H9 (cell line): Measurements from ENCODE around the gene SLC24A4. TPM values are rescaled to one million over a fixed set of nuclear protein-coding genes. Genes with fewer than 3 reads are reported as not detected.

Experiments used
- DNase-seq: peaks from one replicate; pipeline ENCODE4 v3.0.0-alpha.2; 2017
- H2AFZ ChIP-seq: one replicate; pipeline ENCODE4 v1.6.1; 2013; ENCODE audit warnings: mild to moderate bottlenecking, low read length, control low read depth, moderate library complexity
- H2AK5ac ChIP-seq: 2 replicates; pipeline ENCODE4 v1.6.1; 2013; ENCODE audit warnings: low read length, control low read depth, mixed read lengths; ENCODE audit not compliant: insufficient read length
- H2BK120ac ChIP-seq: one replicate; pipeline ENCODE4 v1.6.1; 2013; ENCODE audit warnings: low read depth, mild to moderate bottlenecking, low read length, control low read depth, inconsistent platforms; ENCODE audit not compliant: poor library complexity, severe bottlenecking
- H2BK12ac ChIP-seq: 2 replicates; pipeline ENCODE4 v1.6.1; 2013; ENCODE audit warnings: low read length, control low read depth, mixed read lengths, low read depth; ENCODE audit not compliant: insufficient read length
- H2BK15ac ChIP-seq: 2 replicates; pipeline ENCODE4 v1.6.1; 2013; ENCODE audit warnings: low read depth, low read length, control low read depth
- H2BK20ac ChIP-seq: one replicate; pipeline ENCODE4 v1.6.1; 2013; ENCODE audit warnings: low read depth, mild to moderate bottlenecking, low read length, control low read depth, inconsistent platforms; ENCODE audit not compliant: poor library complexity, severe bottlenecking
- H2BK5ac ChIP-seq: 2 replicates; pipeline ENCODE4 v1.6.1; 2013; ENCODE audit warnings: low read length, control low read depth, mixed read lengths; ENCODE audit not compliant: insufficient read length
- H3K14ac ChIP-seq: 2 replicates; pipeline ENCODE4 v1.6.1; 2013; ENCODE audit warnings: low read length, control low read depth; ENCODE audit not compliant: insufficient read depth
- H3K18ac ChIP-seq: 2 replicates; pipeline ENCODE4 v1.6.1; 2013; ENCODE audit warnings: low read depth, mild to moderate bottlenecking, mixed read lengths, low read length, control low read depth; ENCODE audit not compliant: insufficient read length
- H3K23ac ChIP-seq: 2 replicates; pipeline ENCODE4 v1.6.1; 2013; ENCODE audit warnings: low read length, control low read depth, mixed read lengths, low read depth; ENCODE audit not compliant: insufficient read length
- H3K23me2 ChIP-seq: 2 replicates; pipeline ENCODE4 v1.6.1; 2013; ENCODE audit warnings: low read depth, mild to moderate bottlenecking, mixed read lengths, low read length, control low read depth; ENCODE audit not compliant: insufficient read length, poor library complexity, severe bottlenecking
- H3K27ac ChIP-seq: 2 replicates; pipeline ENCODE4 v1.5.1; 2013; ENCODE audit warnings: low read length, control low read depth, mixed read lengths, low read depth; ENCODE audit not compliant: insufficient read length
- H3K27me3 ChIP-seq: 2 replicates; pipeline ENCODE4 v1.6.1; 2013; ENCODE audit warnings: low read length, control low read depth, inconsistent platforms; ENCODE audit not compliant: insufficient read depth
- H3K4ac ChIP-seq: 2 replicates; pipeline ENCODE4 v1.6.1; 2013; ENCODE audit warnings: low read depth, mild to moderate bottlenecking, control low read depth, inconsistent platforms, low read length, moderate library complexity
- H3K4me1 ChIP-seq: 2 replicates; pipeline ENCODE4 v1.6.1; 2013; ENCODE audit warnings: low read length, control low read depth, inconsistent platforms; ENCODE audit not compliant: insufficient read depth
- H3K4me2 ChIP-seq: 2 replicates; pipeline ENCODE4 v1.6.1; 2013; ENCODE audit warnings: low read length, control low read depth, mixed read lengths; ENCODE audit not compliant: insufficient read length, insufficient read depth
- H3K56ac ChIP-seq: 2 replicates; pipeline ENCODE4 v1.6.1; 2013; ENCODE audit warnings: low read depth, mild to moderate bottlenecking, mixed read lengths, low read length, control low read depth; ENCODE audit not compliant: insufficient read length
- H3K79me1 ChIP-seq: 2 replicates; pipeline ENCODE4 v1.6.1; 2013; ENCODE audit warnings: low read depth, mild to moderate bottlenecking, moderate library complexity, low read length, control low read depth, inconsistent platforms; ENCODE audit not compliant: insufficient read depth, poor library complexity, severe bottlenecking
- H3K79me2 ChIP-seq: 2 replicates; pipeline ENCODE4 v1.6.1; 2013; ENCODE audit warnings: low read length, control low read depth, inconsistent platforms; ENCODE audit not compliant: insufficient read depth
- H3K9ac ChIP-seq: 2 replicates; pipeline ENCODE4 v1.6.1; 2013; ENCODE audit warnings: low read length, control low read depth, mixed read lengths; ENCODE audit not compliant: insufficient read length; ENCODE audit errors: extremely low read depth
- H3K9me3 ChIP-seq: one replicate; pipeline ENCODE4 v1.6.1; 2013; ENCODE audit warnings: low read depth, low read length, inconsistent platforms; ENCODE audit not compliant: control insufficient read depth
- H3T11ph ChIP-seq: one replicate; pipeline ENCODE4 v1.6.1; 2013; ENCODE audit warnings: mild to moderate bottlenecking, low read length, control low read depth, inconsistent platforms
- H4K20me1 ChIP-seq: one replicate; pipeline ENCODE4 v1.6.1; 2013; ENCODE audit not compliant: control insufficient read depth, insufficient read length, insufficient read depth
- H4K5ac ChIP-seq: 2 replicates; pipeline ENCODE4 v1.6.1; 2013; ENCODE audit warnings: low read depth, mild to moderate bottlenecking, mixed read lengths, low read length, control low read depth; ENCODE audit not compliant: insufficient read length
- H4K8ac ChIP-seq: replicated peaks from 2 replicates; pipeline ENCODE4 v1.6.1; 2013; ENCODE audit warnings: low read length, control low read depth, mixed read lengths, low read depth; ENCODE audit not compliant: insufficient read length
- H4K91ac ChIP-seq: 2 replicates; pipeline ENCODE4 v1.6.1; 2013; ENCODE audit warnings: low read depth, mild to moderate bottlenecking, moderate library complexity, mixed read lengths, low read length, control low read depth; ENCODE audit not compliant: insufficient read length
- H3K27ac Mint-ChIP-seq, 3 experiments: 2 replicates in 2 of 3; 3 replicates in 1 of 3; pipeline ENCODE4 v1.8.0; 2020 to 2021; ENCODE audit warnings: mixed read lengths in 3 of 3, mild to moderate bottlenecking in 1 of 3, moderate library complexity in 1 of 3
- H3K27me3 Mint-ChIP-seq: 2 replicates; pipeline ENCODE4 v1.8.0; 2021; ENCODE audit warnings: low read depth, mild to moderate bottlenecking, moderate library complexity, mixed read lengths
- H3K36me3 Mint-ChIP-seq, 3 experiments: 2 replicates in 2 of 3; 3 replicates in 1 of 3; pipeline ENCODE4 v1.8.0; 2020 to 2021; ENCODE audit warnings: low read depth in 3 of 3, mixed read lengths in 3 of 3; ENCODE audit not compliant: insufficient read depth in 1 of 3
- H3K4me1 Mint-ChIP-seq, 2 experiments: 2 replicates each; pipeline ENCODE4 v1.8.0; 2020; ENCODE audit warnings: mixed read lengths in 2 of 2
- H3K4me3 Mint-ChIP-seq, 2 experiments: 2 replicates in 1 of 2; 3 replicates in 1 of 2; pipeline ENCODE4 v1.8.0; 2020 to 2021; ENCODE audit warnings: mild to moderate bottlenecking in 2 of 2, mixed read lengths in 2 of 2, moderate library complexity in 1 of 2
- H3K9me3 Mint-ChIP-seq, 2 experiments: 2 replicates in 1 of 2; 3 replicates in 1 of 2; pipeline ENCODE4 v1.8.0; 2020; ENCODE audit warnings: mild to moderate bottlenecking in 2 of 2, mixed read lengths in 2 of 2, moderate library complexity in 1 of 2
- CTCF ChIP-seq: fragments of 200-600 bp; sonication (generic); conservative IDR thresholded peaks from 3 replicates; pipeline ENCODE4 v1.8.0; 2021; ENCODE audit warnings: antibody characterized with exemption, mild to moderate bottlenecking
- WGBS: extraction: QIAGEN DNeasy Blood & Tissue Kit; methylation state at CpG from one replicate; pipeline ENCODE4 v1.1.7; 2013; ENCODE audit warnings: missing lambda C conversion rate, low lambda C conversion rate, mixed read lengths; ENCODE audit not compliant: insufficient read length; ENCODE audit errors: extremely low coverage; 5-methylcytosine and 5-hydroxymethylcytosine counted together
- total RNA-seq: library from RNA; stranded (reverse); gene quantifications from 2 replicates; pipeline ENCODE4 v1.2.1, GENCODE V29; 2021

Gene SLC24A4
- total RNA-seq, 1 experiment from 2014 or later, result 0.24 TPM

- H3K27me3 ChIP-seq, result peaks cover 39% of the 10 kb centered on the region
- no peaks in the 10 kb centered on the region for H3K79me1 ChIP-seq
- Mint-ChIP-seq H3K36me3 (no peaks in the 10 kb centered on the region), H3K4me1 (peaks cover 2 to 20% of the 10 kb centered on the region in 2 experiments), H3K27ac (no peak overlapping the region), H3K9me3 (no peaks in the 10 kb centered on the region), H3K27me3 (peaks cover 73% of the 10 kb centered on the region), H3K4me3 (no peak overlapping the region)
- no peak overlapping the region for H3T11ph ChIP-seq
- H3K4me1 ChIP-seq, result no peaks in the 10 kb centered on the region
- WGBS, result no CpG with 5 or more reads among the region's 4 CpGs
- H4K20me1 ChIP-seq, result no peaks in the 10 kb centered on the region
- H3K14ac ChIP-seq, result no peak overlapping the region
- no peak overlapping the region for H4K5ac ChIP-seq
- H3K23ac ChIP-seq, result no peak overlapping the region
- H3K23me2 ChIP-seq, result peaks cover 9% of the 10 kb centered on the region
- no peak overlapping the region for H3K18ac ChIP-seq
- peak; percentile 26; the same call in 2 of the 3 replicates for TF ChIP-seq CTCF
- H3K56ac ChIP-seq, result no peak overlapping the region
- no peak overlapping the region for H3K9ac ChIP-seq
- no peak overlapping the region for H2AFZ ChIP-seq
- no peak overlapping the region for H2BK12ac ChIP-seq
- no peak for DNase-seq
- H2BK20ac ChIP-seq, result no peak overlapping the region
- no peak overlapping the region for H2BK15ac ChIP-seq
- H3K79me2 ChIP-seq, result no peaks in the 10 kb centered on the region
- H4K8ac ChIP-seq, result no peak overlapping the region
- H4K91ac ChIP-seq, result no peak overlapping the region
- no peak overlapping the region for H2BK5ac ChIP-seq
- no peak overlapping the region for H3K27ac ChIP-seq
- no peak overlapping the region for H3K4me2 ChIP-seq
- no peak overlapping the region for H2AK5ac ChIP-seq
- no peak overlapping the region for H3K4ac ChIP-seq
- H3K9me3 ChIP-seq, result no peaks in the 10 kb centered on the region
- H2BK120ac ChIP-seq, result no peak overlapping the region
Observed at GRCh38 chr14:92325835-92326234, 2.9 kb downstream of the SLC24A4 start.
